HepG2 (cell line): ENCODE results near the gene ENTHD1.

Experiments
- CTCF ChIP-seq: sonication (generic); formaldehyde crosslinking; IDR thresholded peaks from 2 replicates; pipeline ENCODE4 v1.5.0; 2020; ENCODE audit warnings: mild to moderate bottlenecking, missing genetic modification reagents, moderate library complexity
- JUND ChIP-seq: sonication (generic); formaldehyde crosslinking; IDR thresholded peaks from 2 replicates; pipeline ENCODE4 v1.8.0; 2022; ENCODE audit warnings: mild to moderate bottlenecking, missing genetic modification reagents
- KLF12 ChIP-seq: sonication (generic); formaldehyde crosslinking; IDR thresholded peaks from 2 replicates; pipeline ENCODE4 v1.4.0; 2020; ENCODE audit warnings: missing genetic modification reagents, borderline replicate concordance
- MTA3 ChIP-seq: sonication (generic); formaldehyde crosslinking; IDR thresholded peaks from 2 replicates; pipeline ENCODE4 v1.4.0; 2020; ENCODE audit warnings: missing genetic modification reagents
- MTF1 ChIP-seq: sonication (generic); formaldehyde crosslinking; IDR thresholded peaks from 2 replicates; pipeline ENCODE4 v1.5.0; 2020; ENCODE audit warnings: missing genetic modification reagents
- POLR2A ChIP-seq, 2 experiments: IDR thresholded peaks; 2 replicates each; pipeline ENCODE4 v1.6.1; 2011; ENCODE audit warnings: low read depth in 2 of 2, low read length in 2 of 2, mild to moderate bottlenecking in 1 of 2, moderate library complexity in 1 of 2; ENCODE audit not compliant: insufficient read depth in 1 of 2
- POLR2AphosphoS5 ChIP-seq: IDR thresholded peaks from 2 replicates; pipeline ENCODE4 v1.6.1; 2012; ENCODE audit warnings: low read depth, low read length
- REPIN1 ChIP-seq: sonication (generic); formaldehyde crosslinking; IDR thresholded peaks from 2 replicates; pipeline ENCODE4 v1.8.0; 2022; ENCODE audit warnings: missing genetic modification reagents, low read depth, mild to moderate bottlenecking, borderline replicate concordance
- RXRB ChIP-seq: IDR thresholded peaks from 2 replicates; pipeline ENCODE4 v1.6.1; 2016; ENCODE audit warnings: borderline replicate concordance, missing genetic modification reagents, missing compliant biosample characterization
- STAT6 ChIP-seq: sonication (generic); formaldehyde crosslinking; IDR thresholded peaks from 2 replicates; pipeline ENCODE4 v1.4.0; 2020; ENCODE audit warnings: missing genetic modification reagents, mild to moderate bottlenecking, borderline replicate concordance
- TCF12 ChIP-seq, 2 experiments: fragments of 450-650 bp in 1 of 2; sonication (generic) in 1 of 2; formaldehyde crosslinking in 1 of 2; IDR thresholded peaks; 2 replicates each; pipeline versions ENCODE4 v1.6.1 to v1.8.0; 2017 to 2022; ENCODE audit warnings: antibody characterized with exemption in 1 of 2, mild to moderate bottlenecking in 1 of 2, missing genetic modification reagents in 1 of 2, moderate library complexity in 1 of 2
- ZNF180 ChIP-seq: sonication (generic); formaldehyde crosslinking; IDR thresholded peaks from 2 replicates; pipeline ENCODE4 v1.4.0; 2020; ENCODE audit warnings: low read depth, missing genetic modification reagents, borderline replicate concordance
- ZNF232 ChIP-seq: sonication (generic); formaldehyde crosslinking; IDR thresholded peaks from 2 replicates; pipeline ENCODE4 v1.4.0; 2020; ENCODE audit warnings: missing genetic modification reagents, borderline replicate concordance

GRCh38 chr22:39722032-39722325 lies 171.6 kb downstream of the ENTHD1 start:
- TF ChIP-seq ZNF232 (CRISPR knock-in tag) (no peak), STAT6 (CRISPR knock-in tag) (no peak), POLR2A (IDR thresholded peaks at IDR 0.05; ENCODE audit: insufficient read depth in 1 of 2, low read depth in 2 of 2, low read length in 2 of 2) (no peak), REPIN1 (CRISPR knock-in tag) (no peak), POLR2AphosphoS5 (no peak), JUND (CRISPR knock-in tag) (no peak), RXRB (CRISPR knock-in tag) (no peak), KLF12 (CRISPR knock-in tag) (no peak), MTA3 (no peak), CTCF (CRISPR knock-in tag) (no peak), TCF12 (IDR thresholded peaks at IDR 0.05) (no peak), TCF12 (CRISPR knock-in tag; IDR thresholded peaks at IDR 0.05) (no peak), MTF1 (CRISPR knock-in tag) (no peak), ZNF180 (no peak)
